GM12878 (cell line): ENCODE results near the gene TM7SF2. TPM values are rescaled to one million over a fixed set of nuclear protein-coding genes. Genes with fewer than 3 reads are reported as not detected.

Source experiments
- BCLAF1 ChIP-seq: fragments of 450-650 bp; IDR thresholded peaks from 2 replicates; pipeline ENCODE4 v1.6.1; 2017; ENCODE audit warnings: antibody characterized with exemption, mild to moderate bottlenecking, moderate library complexity
- CEBPB ChIP-seq, 2 experiments: fragments of 150-350 bp in 1 of 2; IDR thresholded peaks; 2 replicates each; pipeline ENCODE4 v1.6.1; 2012 to 2014; ENCODE audit warnings: low read depth in 2 of 2, low read length in 2 of 2, borderline replicate concordance in 1 of 2, inconsistent platforms in 1 of 2
- CHD4 ChIP-seq: fragments of 200-600 bp; sonication (generic); IDR thresholded peaks from 2 replicates; pipeline ENCODE4 v1.6.1; 2016; ENCODE audit warnings: mild to moderate bottlenecking
- DPF2 ChIP-seq: fragments of 450-650 bp; IDR thresholded peaks from 2 replicates; pipeline ENCODE4 v1.6.1; 2017; ENCODE audit warnings: mild to moderate bottlenecking
- ESRRA ChIP-seq: IDR thresholded peaks from 2 replicates; pipeline ENCODE4 v1.6.1; 2012; ENCODE audit warnings: mild to moderate bottlenecking, low read length, improper control_type of control experiment
- HDAC2 ChIP-seq: fragments of 200-600 bp; sonication (generic); IDR thresholded peaks from 2 replicates; pipeline ENCODE4 v1.6.1; 2017
- HDAC6 ChIP-seq: fragments of 200-600 bp; sonication (generic); IDR thresholded peaks from one replicate; pipeline ENCODE4 v1.8.0; 2017; ENCODE audit warnings: antibody characterized with exemption; ENCODE audit not compliant: unreplicated experiment
- JUNB ChIP-seq: IDR thresholded peaks from 2 replicates; pipeline ENCODE4 v1.6.1; 2016; ENCODE audit warnings: antibody characterized with exemption, mild to moderate bottlenecking
- KAT2A ChIP-seq: conservative IDR thresholded peaks from 2 replicates; pipeline ENCODE4 v1.6.1; 2011; ENCODE audit warnings: low read depth, low read length; ENCODE audit not compliant: control insufficient read depth
- KLF5 ChIP-seq: fragments of 450-650 bp; IDR thresholded peaks from 2 replicates; pipeline ENCODE4 v1.6.1; 2014; ENCODE audit warnings: mild to moderate bottlenecking; ENCODE audit not compliant: partially characterized antibody
- LARP7 ChIP-seq: fragments of 450-650 bp; IDR thresholded peaks from 2 replicates; pipeline ENCODE4 v1.6.1; 2017; ENCODE audit warnings: mild to moderate bottlenecking
- MEF2A ChIP-seq: IDR thresholded peaks from 2 replicates; pipeline ENCODE4 v1.6.1; 2011; ENCODE audit warnings: low read depth, mild to moderate bottlenecking, low read length, moderate library complexity; ENCODE audit not compliant: insufficient read depth
- MXI1 ChIP-seq: fragments of 150-350 bp; IDR thresholded peaks from 2 replicates; pipeline ENCODE4 v1.6.1; 2011; ENCODE audit warnings: low read depth, mild to moderate bottlenecking, inconsistent platforms, low read length, improper control_type of control experiment
- RUNX3 ChIP-seq: IDR thresholded peaks from 2 replicates; pipeline ENCODE4 v1.6.1; 2012; ENCODE audit warnings: low read length, inconsistent platforms
- SIX5 ChIP-seq: IDR thresholded peaks from 2 replicates; pipeline ENCODE4 v1.6.1; 2011; ENCODE audit warnings: mild to moderate bottlenecking, low read depth, low read length, moderate library complexity; ENCODE audit not compliant: severe bottlenecking
- SMAD1 ChIP-seq: fragments of 450-650 bp; IDR thresholded peaks from 2 replicates; pipeline ENCODE4 v1.6.1; 2018; ENCODE audit warnings: mild to moderate bottlenecking, low read depth; ENCODE audit not compliant: partially characterized antibody
- STAT3 ChIP-seq: IDR thresholded peaks from 2 replicates; pipeline ENCODE4 v1.6.1; 2011; ENCODE audit warnings: low read depth, low read length, improper control_type of control experiment
- SUPT20H ChIP-seq: IDR thresholded peaks from 2 replicates; pipeline ENCODE4 v1.6.1; 2011; ENCODE audit warnings: low read depth, mild to moderate bottlenecking, low read length, moderate library complexity, borderline replicate concordance; ENCODE audit not compliant: control insufficient read depth
- ZNF217 ChIP-seq: fragments of 450-650 bp; IDR thresholded peaks from 2 replicates; pipeline ENCODE4 v1.6.1; 2017; ENCODE audit warnings: antibody characterized with exemption, mild to moderate bottlenecking
- ZSCAN29 ChIP-seq: fragments of 450-650 bp; IDR thresholded peaks from 2 replicates; pipeline ENCODE4 v1.6.1; 2017; ENCODE audit warnings: mild to moderate bottlenecking, moderate library complexity
- polyA plus RNA-seq, 11 experiments: library from polyadenylated mRNA; depleted of rRNA in 4 of 11; unstranded in 6 of 11; stranded (reverse) in 5 of 11; fragments of >200 nt; fragmentation: Nextera tagmentation in 4 of 11; fragmentation: Illumina TruSeq in 1 of 11; extraction: Ambion mirVana in 4 of 11; extraction: Trizol in 1 of 11; gene quantifications; 1 replicate in 1 of 11; 2 replicates in 10 of 11; pipeline versions ENCODE4 v1.2.1 to v1.2.3, GENCODE V29; 2011 to 2016; ENCODE audit warnings: inconsistent platforms in 2 of 11, missing spikeins in 2 of 11, low read depth in 1 of 11
- total RNA-seq, 4 experiments: library from RNA; depleted of rRNA in 3 of 4; stranded (reverse); fragments of >200 nt in 3 of 4; fragmentation: Illumina TruSeq in 1 of 4; extraction: Trizol in 1 of 4; gene quantifications; 2 replicates each; pipeline versions ENCODE4 v1.2.1 to v1.2.3, GENCODE V29; 2013 to 2021
- TF ChIP-seq, protein P1 (sequence below): IDR thresholded peaks from 2 replicates; pipeline ENCODE4 v1.6.1; 2011; ENCODE audit warnings: borderline replicate concordance, low read depth, mild to moderate bottlenecking, moderate library complexity, low read length; ENCODE audit not compliant: insufficient read depth, poor library complexity, severe bottlenecking
- TF ChIP-seq, protein P2 (sequence below): fragments of 450-650 bp; IDR thresholded peaks from 2 replicates; pipeline ENCODE4 v1.6.1; 2018; ENCODE audit warnings: borderline replicate concordance, mild to moderate bottlenecking; ENCODE audit not compliant: partially characterized antibody
- TF ChIP-seq, protein P3 (sequence below): IDR thresholded peaks from 2 replicates; pipeline ENCODE4 v1.6.1; 2012; ENCODE audit warnings: low read length, inconsistent platforms

The TM7SF2 gene
- total and polyA plus RNA-seq, 10 of the 15 experiments (the other 5 are each of a cell fraction or from before 2014, with no cell fraction given): 0.52 to 57.7 (median 20.7) TPM

DNA sequence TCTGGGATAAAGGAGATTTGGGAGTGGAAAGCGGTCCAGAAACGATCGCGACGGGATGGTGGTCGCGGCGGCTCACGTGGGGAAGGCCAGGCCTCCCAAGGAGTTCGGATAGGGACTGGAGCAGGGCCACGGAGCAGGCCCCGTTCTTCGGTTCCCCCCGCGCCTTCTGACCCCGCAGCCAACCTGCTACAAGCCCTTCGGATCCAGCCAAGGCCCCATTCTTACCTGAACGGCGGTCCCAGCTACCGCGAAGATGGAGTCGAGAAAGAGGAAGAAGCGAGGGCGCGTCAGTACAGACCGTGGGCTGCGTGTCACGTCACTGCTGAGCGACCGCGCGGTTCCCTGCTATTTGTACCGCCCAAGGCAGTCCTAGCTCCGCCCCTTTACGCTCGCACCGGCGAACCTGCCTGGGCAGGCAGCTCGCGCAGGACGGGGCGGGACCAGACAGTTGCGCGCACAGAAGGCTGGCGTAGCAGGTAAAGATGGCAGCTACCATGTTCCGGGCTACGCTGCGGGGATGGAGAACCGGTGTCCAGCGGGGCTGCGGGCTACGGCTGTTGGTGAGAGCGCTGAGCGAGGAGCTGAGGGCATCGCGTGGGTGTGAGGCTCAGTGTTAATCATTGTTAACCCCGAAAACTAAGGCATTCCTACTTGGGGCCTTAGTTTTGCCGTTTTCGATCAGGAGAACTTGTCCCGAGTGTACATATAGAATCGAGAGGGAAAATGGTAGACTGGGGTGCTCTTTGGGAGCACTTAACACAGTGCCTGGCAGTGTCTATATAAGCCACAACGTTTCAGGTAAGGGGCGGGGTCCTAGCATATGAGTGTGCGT, 10.4 kb downstream of the TM7SF2 start, which contains the start of the genes FAU and MRPL49 (continued):
- no peak for TF ChIP-seq ESRRA
- no peak for TF ChIP-seq HDAC2
- no peak for TF ChIP-seq DPF2
- TF ChIP-seq SUPT20H: no peak
- TF ChIP-seq, protein P1, sequence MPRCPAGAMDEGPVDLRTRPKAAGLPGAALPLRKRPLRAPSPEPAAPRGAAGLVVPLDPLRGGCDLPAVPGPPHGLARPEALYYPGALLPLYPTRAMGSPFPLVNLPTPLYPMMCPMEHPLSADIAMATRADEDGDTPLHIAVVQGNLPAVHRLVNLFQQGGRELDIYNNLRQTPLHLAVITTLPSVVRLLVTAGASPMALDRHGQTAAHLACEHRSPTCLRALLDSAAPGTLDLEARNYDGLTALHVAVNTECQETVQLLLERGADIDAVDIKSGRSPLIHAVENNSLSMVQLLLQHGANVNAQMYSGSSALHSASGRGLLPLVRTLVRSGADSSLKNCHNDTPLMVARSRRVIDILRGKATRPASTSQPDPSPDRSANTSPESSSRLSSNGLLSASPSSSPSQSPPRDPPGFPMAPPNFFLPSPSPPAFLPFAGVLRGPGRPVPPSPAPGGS: no peak
- TF ChIP-seq SMAD1: no peak
- TF ChIP-seq, protein P2, sequence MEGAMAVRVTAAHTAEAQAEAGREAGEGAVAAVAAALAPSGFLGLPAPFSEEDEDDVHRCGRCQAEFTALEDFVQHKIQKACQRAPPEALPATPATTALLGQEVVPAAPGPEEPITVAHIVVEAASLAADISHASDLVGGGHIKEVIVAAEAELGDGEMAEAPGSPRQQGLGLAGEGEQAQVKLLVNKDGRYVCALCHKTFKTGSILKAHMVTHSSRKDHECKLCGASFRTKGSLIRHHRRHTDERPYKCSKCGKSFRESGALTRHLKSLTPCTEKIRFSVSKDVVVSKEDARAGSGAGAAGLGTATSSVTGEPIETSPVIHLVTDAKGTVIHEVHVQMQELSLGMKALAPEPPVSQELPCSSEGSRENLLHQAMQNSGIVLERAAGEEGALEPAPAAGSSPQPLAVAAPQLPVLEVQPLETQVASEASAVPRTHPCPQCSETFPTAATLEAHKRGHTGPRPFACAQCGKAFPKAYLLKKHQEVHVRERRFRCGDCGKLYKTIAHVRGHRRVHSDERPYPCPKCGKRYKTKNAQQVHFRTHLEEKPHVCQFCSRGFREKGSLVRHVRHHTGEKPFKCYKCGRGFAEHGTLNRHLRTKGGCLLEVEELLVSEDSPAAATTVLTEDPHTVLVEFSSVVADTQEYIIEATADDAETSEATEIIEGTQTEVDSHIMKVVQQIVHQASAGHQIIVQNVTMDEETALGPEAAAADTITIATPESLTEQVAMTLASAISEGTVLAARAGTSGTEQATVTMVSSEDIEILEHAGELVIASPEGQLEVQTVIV: no peak
- TF ChIP-seq, protein P3, sequence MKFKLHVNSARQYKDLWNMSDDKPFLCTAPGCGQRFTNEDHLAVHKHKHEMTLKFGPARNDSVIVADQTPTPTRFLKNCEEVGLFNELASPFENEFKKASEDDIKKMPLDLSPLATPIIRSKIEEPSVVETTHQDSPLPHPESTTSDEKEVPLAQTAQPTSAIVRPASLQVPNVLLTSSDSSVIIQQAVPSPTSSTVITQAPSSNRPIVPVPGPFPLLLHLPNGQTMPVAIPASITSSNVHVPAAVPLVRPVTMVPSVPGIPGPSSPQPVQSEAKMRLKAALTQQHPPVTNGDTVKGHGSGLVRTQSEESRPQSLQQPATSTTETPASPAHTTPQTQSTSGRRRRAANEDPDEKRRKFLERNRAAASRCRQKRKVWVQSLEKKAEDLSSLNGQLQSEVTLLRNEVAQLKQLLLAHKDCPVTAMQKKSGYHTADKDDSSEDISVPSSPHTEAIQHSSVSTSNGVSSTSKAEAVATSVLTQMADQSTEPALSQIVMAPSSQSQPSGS: no peak
- no peak for TF ChIP-seq STAT3
- peak; percentile 39; the same call in 1 of the 2 replicates for TF ChIP-seq RUNX3
- TF ChIP-seq CEBPB (IDR thresholded peaks at IDR 0.05; ENCODE audit: borderline replicate concordance in 1 of 2, low read depth in 2 of 2, low read length in 2 of 2): no peak
- no peak for TF ChIP-seq HDAC6
- no peak for TF ChIP-seq MEF2A
- no peak for TF ChIP-seq JUNB
- no peak for TF ChIP-seq BCLAF1
- peak; percentile 16 for TF ChIP-seq KLF5
- no peak for TF ChIP-seq ZNF217
- no peak for TF ChIP-seq CHD4
- no peak; the same call in 1 of the 2 replicates for TF ChIP-seq LARP7
- TF ChIP-seq KAT2A: no peak
- TF ChIP-seq ZSCAN29: no peak
- peak; percentile 44 for TF ChIP-seq SIX5
- peak; percentile 71; the same call in 1 of the 2 replicates for TF ChIP-seq MXI1
